ENCODE measurements around the gene ADAR.

DNA sequence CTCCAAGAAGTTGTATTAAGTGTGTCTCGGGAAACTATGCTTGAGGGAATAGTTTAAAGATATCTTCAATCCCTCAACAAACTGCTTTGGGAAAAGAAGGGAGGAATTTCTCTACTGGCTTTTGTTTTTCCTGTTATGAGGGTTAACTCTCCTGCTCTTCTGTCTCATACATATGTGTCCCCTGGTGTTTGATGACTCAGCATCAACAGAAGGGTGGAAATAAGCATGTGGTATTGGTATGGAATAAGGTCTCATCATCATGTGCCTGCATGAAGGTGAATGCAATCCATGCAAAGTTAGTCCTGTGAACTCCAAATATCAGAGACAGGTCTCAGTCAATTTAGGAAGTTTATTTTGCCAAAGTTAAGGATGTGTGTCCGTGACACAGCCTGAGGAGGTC is 27.2 kb upstream of the ADAR start:
- TF ChIP-seq, protein P1, sequence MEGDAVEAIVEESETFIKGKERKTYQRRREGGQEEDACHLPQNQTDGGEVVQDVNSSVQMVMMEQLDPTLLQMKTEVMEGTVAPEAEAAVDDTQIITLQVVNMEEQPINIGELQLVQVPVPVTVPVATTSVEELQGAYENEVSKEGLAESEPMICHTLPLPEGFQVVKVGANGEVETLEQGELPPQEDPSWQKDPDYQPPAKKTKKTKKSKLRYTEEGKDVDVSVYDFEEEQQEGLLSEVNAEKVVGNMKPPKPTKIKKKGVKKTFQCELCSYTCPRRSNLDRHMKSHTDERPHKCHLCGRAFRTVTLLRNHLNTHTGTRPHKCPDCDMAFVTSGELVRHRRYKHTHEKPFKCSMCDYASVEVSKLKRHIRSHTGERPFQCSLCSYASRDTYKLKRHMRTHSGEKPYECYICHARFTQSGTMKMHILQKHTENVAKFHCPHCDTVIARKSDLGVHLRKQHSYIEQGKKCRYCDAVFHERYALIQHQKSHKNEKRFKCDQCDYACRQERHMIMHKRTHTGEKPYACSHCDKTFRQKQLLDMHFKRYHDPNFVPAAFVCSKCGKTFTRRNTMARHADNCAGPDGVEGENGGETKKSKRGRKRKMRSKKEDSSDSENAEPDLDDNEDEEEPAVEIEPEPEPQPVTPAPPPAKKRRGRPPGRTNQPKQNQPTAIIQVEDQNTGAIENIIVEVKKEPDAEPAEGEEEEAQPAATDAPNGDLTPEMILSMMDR (IDR thresholded peaks at IDR 0.05) = no peak
- TF ChIP-seq POLR2A (IDR thresholded peaks at IDR 0.05) = no peak

All from lower leg skin (tissue), 3 donors.